SK-N-SH treated with all-trans-retinoic acid at 6 μM for 48 hours (cell line): ENCODE measurements around the gene RIMBP2.

ENCODE experiments used
- ATAC-seq: fragments of 200-7000 bp; cut with Tn5 transposase; 3 replicates; pipeline ENCODE4 v1.9.1; 2020; ENCODE audit warnings: mild to moderate bottlenecking, moderate library complexity
- ARNTL ChIP-seq: fragments of 450-650 bp; formaldehyde crosslinking; IDR thresholded peaks from 2 replicates; pipeline ENCODE4 v1.5.0; 2020; ENCODE audit warnings: low read depth, mild to moderate bottlenecking, moderate library complexity, borderline replicate concordance
- BACH2 ChIP-seq: fragments of 250-450 bp; sonication (Bioruptor Pico); IDR thresholded peaks from 2 replicates; pipeline ENCODE4 v1.9.0; 2021; ENCODE audit warnings: mild to moderate bottlenecking, borderline replicate concordance
- CREB5 ChIP-seq: fragments of 250-450 bp; sonication (Bioruptor Pico); IDR thresholded peaks from 2 replicates; pipeline ENCODE4 v1.5.1; 2020; ENCODE audit warnings: low read depth, mild to moderate bottlenecking, moderate library complexity
- CSDC2 ChIP-seq: fragments of 250-450 bp; sonication (Bioruptor Pico); IDR thresholded peaks from 2 replicates; pipeline ENCODE4 v1.5.0; 2020; ENCODE audit warnings: mild to moderate bottlenecking, moderate library complexity
- CSRNP3 ChIP-seq: fragments of 250-450 bp; sonication (Bioruptor Pico); IDR thresholded peaks from 2 replicates; pipeline ENCODE4 v1.5.1; 2021; ENCODE audit warnings: mild to moderate bottlenecking, moderate library complexity
- ESRRG ChIP-seq: fragments of 250-450 bp; sonication (Bioruptor Pico); IDR thresholded peaks from 2 replicates; pipeline ENCODE4 v1.6.1; 2021; ENCODE audit warnings: mild to moderate bottlenecking
- GLIS3 ChIP-seq: fragments of 250-450 bp; sonication (Bioruptor Pico); IDR thresholded peaks from 2 replicates; pipeline ENCODE4 v1.5.0; 2020; ENCODE audit warnings: mild to moderate bottlenecking, moderate library complexity
- ISL1 ChIP-seq: fragments of 250-450 bp; sonication (Bioruptor Pico); IDR thresholded peaks from 2 replicates; pipeline ENCODE4 v2.1.2; 2022; ENCODE audit warnings: mild to moderate bottlenecking, moderate library complexity
- OSR1 ChIP-seq: fragments of 250-450 bp; sonication (Bioruptor Pico); IDR thresholded peaks from 2 replicates; pipeline ENCODE4 v1.8.0; 2022; ENCODE audit warnings: moderate library complexity, mild to moderate bottlenecking, inconsistent platforms
- PATZ1 ChIP-seq: fragments of 250-450 bp; sonication (Bioruptor Pico); IDR thresholded peaks from 2 replicates; pipeline ENCODE4 v1.8.0; 2020; ENCODE audit warnings: mild to moderate bottlenecking, moderate library complexity, borderline replicate concordance
- POU6F1 ChIP-seq: fragments of 250-450 bp; sonication (Bioruptor Pico); IDR thresholded peaks from 2 replicates; pipeline ENCODE4 v1.8.0; 2021; ENCODE audit warnings: low read depth, mild to moderate bottlenecking, moderate library complexity, borderline replicate concordance
- PPARA ChIP-seq: fragments of 250-450 bp; sonication (Bioruptor Pico); IDR thresholded peaks from 2 replicates; pipeline ENCODE4 v1.5.0; 2020; ENCODE audit warnings: mild to moderate bottlenecking, borderline replicate concordance
- RARB ChIP-seq: fragments of 250-450 bp; sonication (Bioruptor Pico); IDR thresholded peaks from 2 replicates; pipeline ENCODE4 v1.8.0; 2021; ENCODE audit warnings: mild to moderate bottlenecking, moderate library complexity
- SNAI2 ChIP-seq: fragments of 250-450 bp; sonication (Bioruptor Pico); IDR thresholded peaks from 2 replicates; pipeline ENCODE4 v1.5.0; 2020; ENCODE audit warnings: mild to moderate bottlenecking, moderate library complexity
- TCF4 ChIP-seq: fragments of 250-450 bp; sonication (Bioruptor Pico); IDR thresholded peaks from 2 replicates; pipeline ENCODE4 v1.8.0; 2021; ENCODE audit warnings: mild to moderate bottlenecking, moderate library complexity, borderline replicate concordance
- TOX ChIP-seq: fragments of 250-450 bp; sonication (Bioruptor Pico); IDR thresholded peaks from 2 replicates; pipeline ENCODE4 v1.8.0; 2021; ENCODE audit warnings: mild to moderate bottlenecking, moderate library complexity, borderline replicate concordance
- TSHZ2 ChIP-seq: fragments of 250-450 bp; sonication (Bioruptor Pico); IDR thresholded peaks from 2 replicates; pipeline ENCODE4 v1.5.0; 2020; ENCODE audit warnings: mild to moderate bottlenecking, moderate library complexity
- ZC3H10 ChIP-seq: fragments of 250-450 bp; sonication (Bioruptor Pico); IDR thresholded peaks from 2 replicates; pipeline ENCODE4 v1.5.1; 2021; ENCODE audit warnings: mild to moderate bottlenecking, moderate library complexity
- ZFP30 ChIP-seq: fragments of 450-650 bp; formaldehyde crosslinking; IDR thresholded peaks from 2 replicates; pipeline ENCODE4 v1.5.0; 2022; ENCODE audit warnings: mild to moderate bottlenecking, moderate library complexity
- ZNF565 ChIP-seq: fragments of 450-650 bp; formaldehyde crosslinking; conservative IDR thresholded peaks from 2 replicates; pipeline ENCODE4 v1.5.0; 2020; ENCODE audit warnings: low read depth, mild to moderate bottlenecking, moderate library complexity
- ZNF8 ChIP-seq: fragments of 450-650 bp; formaldehyde crosslinking; IDR thresholded peaks from 2 replicates; pipeline ENCODE4 v1.5.0; 2020; ENCODE audit warnings: mild to moderate bottlenecking, moderate library complexity

The RIMBP2 gene

GRCh38 chr12:130444986-130445385 lies 271.1 kb downstream of the RIMBP2 start:
- no peak for ATAC-seq
- TF ChIP-seq GLIS3 (no peak), ZNF565 (no peak), ZC3H10 (no peak), BACH2 (CRISPR knock-in tag) (no peak), SNAI2 (CRISPR knock-in tag) (no peak), CREB5 (CRISPR knock-in tag) (no peak), PPARA (CRISPR knock-in tag) (no peak), CSRNP3 (CRISPR knock-in tag) (no peak), ZNF8 (CRISPR knock-in tag) (no peak), TOX (CRISPR knock-in tag) (no peak), TSHZ2 (CRISPR knock-in tag) (no peak), OSR1 (CRISPR knock-in tag) (no peak), CSDC2 (CRISPR knock-in tag) (no peak), ISL1 (CRISPR knock-in tag) (no peak), RARB (no peak), POU6F1 (CRISPR knock-in tag) (no peak), ARNTL (no peak), TCF4 (CRISPR knock-in tag) (no peak), ZFP30 (CRISPR knock-in tag) (no peak), PATZ1 (CRISPR knock-in tag) (no peak)

- ATAC-seq, result no peak
- TF ChIP-seq PATZ1 (CRISPR knock-in tag) (no peak), ESRRG (CRISPR knock-in tag) (no peak), CSDC2 (CRISPR knock-in tag) (no peak), PPARA (CRISPR knock-in tag) (no peak), CREB5 (CRISPR knock-in tag) (no peak), TSHZ2 (CRISPR knock-in tag) (no peak), CSRNP3 (CRISPR knock-in tag) (no peak), RARB (no peak), ZC3H10 (no peak), OSR1 (CRISPR knock-in tag) (no peak), SNAI2 (CRISPR knock-in tag) (no peak), BACH2 (CRISPR knock-in tag) (no peak), TOX (CRISPR knock-in tag) (no peak)
These were observed 272.0 kb downstream of the RIMBP2 start for GRCh38 chr12:130444061-130444460.
